GM12874 (cell line): ENCODE measurements around the gene LRRC75A.

Source experiments
- CTCF ChIP-seq: IDR thresholded peaks from 2 replicates; pipeline ENCODE4 v1.5.1; 2011; ENCODE audit warnings: low read depth, mild to moderate bottlenecking, control low read depth, low read length, moderate library complexity; ENCODE audit not compliant: insufficient read depth

Gene LRRC75A

GRCh38 chr17:16433514-16433913 is 58.5 kb downstream of the LRRC75A start:
- TF ChIP-seq CTCF: no peak

GRCh38 chr17:16432017-16432416 is 60.0 kb downstream of the LRRC75A start:
- TF ChIP-seq CTCF: no peak

GRCh38 chr17:16430650-16431049 is 61.3 kb downstream of the LRRC75A start:
- TF ChIP-seq CTCF: no peak

- TF ChIP-seq CTCF: no peak
Measured at GRCh38 chr17:16429083-16429482, 62.9 kb downstream of the LRRC75A start.

- peak; percentile 50 for TF ChIP-seq CTCF
Measured at GRCh38 chr17:16428098-16428882, 63.7 kb downstream of the LRRC75A start.

GRCh38 chr17:16427020-16427419 is 65.0 kb downstream of the LRRC75A start:
- TF ChIP-seq CTCF: no peak

GRCh38 chr17:16425698-16426659 is 66.0 kb downstream of the LRRC75A start:
- TF ChIP-seq CTCF: no peak
